Heart left ventricle (tissue), 13 donors: ENCODE data around the gene TPRA1.

Experiments
- CTCF ChIP-seq, 12 donors: fragments of 200-600 bp; sonication (generic) in 4 of 12; IDR thresholded peaks; one replicate each; pipeline versions ENCODE4 v1.5.0 to v1.8.0; 2018 to 2022; ENCODE audit warnings: antibody characterized with exemption in 12 of 12, mild to moderate bottlenecking in 5 of 12
- POLR2A ChIP-seq, 2 donors: fragments of 450-650 bp; IDR thresholded peaks; one replicate each; pipeline ENCODE4 v1.6.1; 2017; ENCODE audit warnings: antibody characterized with exemption in 2 of 2, mild to moderate bottlenecking in 2 of 2, moderate library complexity in 2 of 2
- donor health status: ischemic (EF 13 %, LVEDD 7.1; RV severe dilation, severe dysfunction).
- donor health status: DM: no; HTN: yes; CAD: no.
- donor health status: DM: no; HTN: no; CAD: no.
- donor health status: ischemic (EF 25% LVEDD 6.9; RV normal size, moderate dysfunction).
- donor health status: ischemic (EF 25% LVEDD 5.7; RV mildly dilated, moderate dysfunction).
- donor health status: ischemic (EF 35%, LVEDD 5.7; RV mildly dilated, moderate dysfunction).
- donor health status: nonischemic (EF 11% LVEDD 7.7; RV severe dilation, severe dysfunction).
- donor health status: DM: yes; HTN: yes; CAD: no.
- donor health status: PGD.
- donor health status: ischemic (EF 29% LVEDD 5.4; RV normal size, mild dysfunction).
- donor health status: nonischemic (EF 23%, LVEDD 6.1; RV moderate dilation, normal function).

- TF ChIP-seq POLR2A (IDR thresholded peaks at IDR 0.05) = no peak
- TF ChIP-seq CTCF (IDR thresholded peaks at IDR 0.05) = no peak
Observed at GRCh38 chr3:127529346-127530188, 61.0 kb downstream of the TPRA1 start.
